HCT116 (cell line): ENCODE results near the gene PHF21A.

Source experiments
- CEBPB ChIP-seq: IDR thresholded peaks from 2 replicates; pipeline ENCODE4 v1.6.1; 2012; ENCODE audit warnings: low read depth
- CTCF ChIP-seq, 3 experiments: fragments of 200-600 bp in 1 of 3; sonication (generic) in 1 of 3; IDR thresholded peaks in 2 of 3; conservative IDR thresholded peaks in 1 of 3; 2 replicates each; pipeline ENCODE4 v1.5.1; 2012 to 2017; ENCODE audit warnings: low read depth in 2 of 3, low read length in 2 of 3, antibody characterized with exemption in 1 of 3, borderline replicate concordance in 1 of 3, control low read depth in 1 of 3, mild to moderate bottlenecking in 1 of 3, mixed read lengths in 1 of 3, mixed run types in 1 of 3, moderate library complexity in 1 of 3; ENCODE audit not compliant: insufficient read depth in 1 of 3
- EZH2phosphoT487 ChIP-seq: fragments of 200-600 bp; IDR thresholded peaks from 2 replicates; pipeline ENCODE4 v1.6.1; 2018; ENCODE audit warnings: antibody characterized with exemption, borderline replicate concordance
- FOSL1 ChIP-seq: IDR thresholded peaks from 2 replicates; pipeline ENCODE4 v1.6.1; 2012; ENCODE audit warnings: low read depth
- POLR2AphosphoS5 ChIP-seq: IDR thresholded peaks from 2 replicates; pipeline ENCODE4 v1.6.1; 2011; ENCODE audit warnings: mild to moderate bottlenecking, low read depth, low read length, moderate library complexity
- SIN3A ChIP-seq: IDR thresholded peaks from 2 replicates; pipeline ENCODE4 v1.6.1; 2012; ENCODE audit warnings: low read depth
- ZNF274 ChIP-seq: fragments of 200-500 bp; sonication (Bioruptor generic); IDR thresholded peaks from 2 replicates; pipeline ENCODE4 v1.6.1; 2014; ENCODE audit warnings: mild to moderate bottlenecking, low read depth, low read length, inconsistent platforms

- no peak for TF ChIP-seq EZH2phosphoT487
- no peak for TF ChIP-seq SIN3A
- TF ChIP-seq CTCF (IDR thresholded peaks at IDR 0.05 in 2 of 3, conservative IDR thresholded peaks at IDR 0.05 in 1 of 3; ENCODE audit: borderline replicate concordance in 1 of 3, insufficient read depth in 1 of 3, low read depth in 2 of 3, low read length in 2 of 3) = no peak
- TF ChIP-seq POLR2AphosphoS5 = no peak
- TF ChIP-seq CEBPB = no peak
- TF ChIP-seq ZNF274 = no peak
- no peak for TF ChIP-seq FOSL1
These were observed 87.2 kb downstream of the PHF21A start for GRCh38 chr11:46034041-46034440.
